Liver (tissue), 9 donors: Measurements from ENCODE around the gene KRTAP1-1. TPM values are rescaled to one million over a fixed set of nuclear protein-coding genes. Genes with fewer than 3 reads are reported as not detected.

ENCODE experiments used
- DNase-seq: peaks from one replicate; pipeline ENCODE4 v3.0.0-alpha.2; 2017; ENCODE audit warnings: low spot score
- H3K27ac ChIP-seq, 2 donors: one replicate each; pipeline ENCODE4 v1.7.0; 2013; ENCODE audit warnings: inconsistent platforms in 2 of 2, low read length in 2 of 2, control low read depth in 1 of 2, low read depth in 1 of 2, mild to moderate bottlenecking in 1 of 2
- H3K27me3 ChIP-seq, 4 donors: one replicate each; pipeline versions ENCODE4 v1.6.1 to v1.7.0; 2013; ENCODE audit warnings: low read length in 3 of 4, inconsistent platforms in 1 of 4, mild to moderate bottlenecking in 1 of 4, moderate library complexity in 1 of 4; ENCODE audit not compliant: control insufficient read depth in 4 of 4, insufficient read depth in 4 of 4
- H3K36me3 ChIP-seq, 4 donors: one replicate each; pipeline versions ENCODE4 v1.6.1 to v1.7.0; 2013; ENCODE audit warnings: low read length in 3 of 4, mild to moderate bottlenecking in 3 of 4, low read depth in 1 of 4, moderate library complexity in 1 of 4; ENCODE audit not compliant: control insufficient read depth in 4 of 4, insufficient read depth in 3 of 4
- H3K4me1 ChIP-seq, 4 donors: one replicate each; pipeline versions ENCODE4 v1.6.1 to v1.7.0; 2013; ENCODE audit warnings: low read length in 3 of 4, mild to moderate bottlenecking in 3 of 4, moderate library complexity in 1 of 4; ENCODE audit not compliant: control insufficient read depth in 4 of 4, insufficient read depth in 4 of 4
- H3K4me3 ChIP-seq, 3 donors: one replicate each; pipeline versions ENCODE4 v1.6.1 to v1.7.0; 2013; ENCODE audit warnings: low read length in 3 of 3, control low read depth in 1 of 3, low read depth in 1 of 3, mild to moderate bottlenecking in 1 of 3
- H3K9ac ChIP-seq, 2 donors: one replicate each; pipeline ENCODE4 v1.7.0; 2013; ENCODE audit warnings: low read length in 2 of 2, mild to moderate bottlenecking in 2 of 2, moderate library complexity in 2 of 2, control low read depth in 1 of 2, low read depth in 1 of 2
- H3K9me3 ChIP-seq, 4 donors: one replicate each; pipeline versions ENCODE4 v1.6.1 to v1.7.0; 2013; ENCODE audit warnings: low read length in 3 of 4; ENCODE audit not compliant: control insufficient read depth in 4 of 4
- ATF3 ChIP-seq: IDR thresholded peaks from 2 replicates; pipeline ENCODE4 v1.6.1; 2016; ENCODE audit warnings: antibody characterized with exemption
- CTCF ChIP-seq: fragments of 150-350 bp; IDR thresholded peaks from 2 replicates; pipeline ENCODE4 v1.5.1; 2017; ENCODE audit warnings: improper control_type of control experiment, low read depth, low read length; ENCODE audit not compliant: missing input control
- EGR1 ChIP-seq, 2 donors: IDR thresholded peaks; 2 replicates each; pipeline ENCODE4 v1.6.1; 2016 to 2018; ENCODE audit warnings: antibody characterized with exemption in 2 of 2, low read depth in 2 of 2
- FOXA2 ChIP-seq: IDR thresholded peaks from 2 replicates; pipeline ENCODE4 v1.6.1; 2016; ENCODE audit warnings: antibody characterized with exemption
- GABPA ChIP-seq, 2 donors: IDR thresholded peaks in 1 of 2; conservative IDR thresholded peaks in 1 of 2; 2 replicates each; pipeline ENCODE4 v1.6.1; 2016; ENCODE audit warnings: antibody characterized with exemption in 2 of 2, mild to moderate bottlenecking in 1 of 2, moderate library complexity in 1 of 2
- HNF4G ChIP-seq: IDR thresholded peaks from 2 replicates; pipeline ENCODE4 v1.6.1; 2016; ENCODE audit warnings: antibody characterized with exemption
- JUND ChIP-seq, 2 donors: IDR thresholded peaks; 2 replicates each; pipeline ENCODE4 v1.6.1; 2016; ENCODE audit warnings: antibody characterized with exemption in 2 of 2
- MAX ChIP-seq: IDR thresholded peaks from 2 replicates; pipeline ENCODE4 v1.6.1; 2016; ENCODE audit warnings: antibody characterized with exemption
- NR2F2 ChIP-seq: IDR thresholded peaks from 2 replicates; pipeline ENCODE4 v1.6.1; 2016; ENCODE audit warnings: antibody characterized with exemption
- RAD21 ChIP-seq, 2 donors: IDR thresholded peaks; 2 replicates each; pipeline ENCODE4 v1.6.1; 2016; ENCODE audit warnings: antibody characterized with exemption in 2 of 2, mild to moderate bottlenecking in 2 of 2
- REST ChIP-seq: IDR thresholded peaks from 2 replicates; pipeline ENCODE4 v1.6.1; 2016; ENCODE audit warnings: antibody characterized with exemption, mild to moderate bottlenecking
- SP1 ChIP-seq: IDR thresholded peaks from 2 replicates; pipeline ENCODE4 v1.6.1; 2018; ENCODE audit warnings: antibody characterized with exemption, mild to moderate bottlenecking
- TAF1 ChIP-seq: conservative IDR thresholded peaks from 2 replicates; pipeline ENCODE4 v1.6.1; 2016; ENCODE audit warnings: antibody characterized with exemption, mild to moderate bottlenecking
- YY1 ChIP-seq: IDR thresholded peaks from 2 replicates; pipeline ENCODE4 v1.6.1; 2016; ENCODE audit warnings: antibody characterized with exemption, mild to moderate bottlenecking
- ZBTB33 ChIP-seq: IDR thresholded peaks from 2 replicates; pipeline ENCODE4 v1.6.1; 2016; ENCODE audit warnings: antibody characterized with exemption
- WGBS: extraction: QIAGEN DNeasy Blood & Tissue Kit; methylation state at CpG from one replicate; pipeline ENCODE4 v1.1.7; 2013; 5-methylcytosine and 5-hydroxymethylcytosine counted together
- polyA plus RNA-seq, 2 donors: library from polyadenylated mRNA; stranded (reverse) in 1 of 2; unstranded in 1 of 2; fragments of 200-250 nt in 1 of 2; fragments of >200 nt in 1 of 2; fragmentation: Nextera tagmentation in 1 of 2; extraction: Ambion mirVana in 1 of 2; gene quantifications; one replicate each; pipeline versions ENCODE4 v1.2.1 to v1.2.3, GENCODE V29; 2013 to 2015
- total RNA-seq, 2 donors: library from RNA; depleted of rRNA; stranded (reverse); fragments of >200 nt; gene quantifications; one replicate each; pipeline ENCODE4 v1.2.3, GENCODE V29; 2014
- donor health status: healthy.
- donor health status: healthy.
- donor health status: healthy.
- donor health status: healthy.
- donor health status: healthy.

The KRTAP1-1 gene
- total and polyA plus RNA-seq, 4 donors: not detected

- Histone ChIP-seq H3K36me3 (no peaks in the 10 kb centered on the region), H3K27ac (no peak overlapping the region), H3K4me1 (no peaks in the 10 kb centered on the region), H3K27me3 (peaks cover 0 to 4% (median 0%) of the 10 kb centered on the region in 4 donors), H3K9ac (no peak overlapping the region), H3K9me3 (peaks cover 0 to 11% (median 2%) of the 10 kb centered on the region in 4 donors), H3K4me3 (no peak overlapping the region)
- TF ChIP-seq REST (no peak), YY1 (no peak), JUND (IDR thresholded peaks at IDR 0.05) (no peak), CTCF (no peak), HNF4G (no peak), ATF3 (no peak), FOXA2 (no peak)
- DNase-seq: no peak
These were observed 20.9 kb downstream of the KRTAP1-1 start for GRCh38 chr17:41020336-41020735.

- H3K4me1 ChIP-seq: no peaks in the 10 kb centered on the region
- H3K36me3 ChIP-seq: no peaks in the 10 kb centered on the region
- no peak for DNase-seq
- no peak overlapping the region for H3K9ac ChIP-seq
- H3K27ac ChIP-seq: no peak overlapping the region
- peaks cover 0 to 4% (median 0%) of the 10 kb centered on the region in 4 donors for H3K27me3 ChIP-seq
- WGBS: 95% methylated on average over 3 of the region's 3 CpGs
- H3K4me3 ChIP-seq: no peak overlapping the region
- no peak for TF ChIP-seq NR2F2
- TF ChIP-seq MAX: no peak
- TF ChIP-seq ATF3: no peak
- no peak for TF ChIP-seq EGR1 (IDR thresholded peaks at IDR 0.05; ENCODE audit: low read depth in 2 of 2)
- no peak for TF ChIP-seq SP1
- TF ChIP-seq REST: no peak
- no peak for TF ChIP-seq GABPA (IDR thresholded peaks at IDR 0.05 in 1 of 2, conservative IDR thresholded peaks at IDR 0.05 in 1 of 2)
- no peak for TF ChIP-seq YY1
- TF ChIP-seq HNF4G: no peak
- no peak for TF ChIP-seq JUND (IDR thresholded peaks at IDR 0.05)
- TF ChIP-seq TAF1: no peak
- no peak for TF ChIP-seq ZBTB33
- TF ChIP-seq CTCF: no peak
- no peak for TF ChIP-seq RAD21 (IDR thresholded peaks at IDR 0.05)
- H3K9me3 ChIP-seq: peaks cover 0 to 11% (median 2%) of the 10 kb centered on the region in 4 donors
These were observed 21.8 kb downstream of the KRTAP1-1 start for GRCh38 chr17:41019415-41019814.
